Smooth muscle cell (in vitro differentiated cells): ENCODE data around the gene FNDC3B. TPM values are rescaled to one million over a fixed set of nuclear protein-coding genes. Genes with fewer than 3 reads are reported as not detected.
A peak's percentile ranks its signal among the peaks of the same experiment; 100 is the strongest.

Source experiments
- DNase-seq: peaks from one replicate; lab custom pipeline; 2025; ENCODE audit not compliant: unreplicated experiment; lab: John Stamatoyannopoulos, UW
- H2AFZ ChIP-seq: fragments of 200-600 bp; sonication (generic); 2 replicates; pipeline ENCODE4 v1.6.0; 2016; ENCODE audit warnings: antibody characterized with exemption, low read depth, mild to moderate bottlenecking
- H3F3A ChIP-seq: fragments of 200-600 bp; sonication (generic); 2 replicates; pipeline ENCODE4 v1.6.0; 2017; ENCODE audit warnings: antibody characterized with exemption, low read depth
- H3K27ac ChIP-seq: fragments of 200-600 bp; sonication (generic); 2 replicates; pipeline ENCODE4 v1.5.1; 2016; ENCODE audit warnings: low read depth, mild to moderate bottlenecking
- H3K27me3 ChIP-seq: fragments of 200-600 bp; sonication (generic); 2 replicates; pipeline ENCODE4 v1.6.1; 2016; ENCODE audit warnings: low read depth, mild to moderate bottlenecking
- H3K36me3 ChIP-seq: fragments of 200-600 bp; sonication (generic); 2 replicates; pipeline ENCODE4 v1.5.1; 2016; ENCODE audit warnings: low read depth
- H3K4me1 ChIP-seq: fragments of 200-600 bp; sonication (generic); 2 replicates; pipeline ENCODE4 v1.5.1; 2016; ENCODE audit warnings: low read depth
- H3K4me2 ChIP-seq: fragments of 200-600 bp; sonication (generic); 2 replicates; pipeline ENCODE4 v1.6.0; 2016; ENCODE audit warnings: mild to moderate bottlenecking
- H3K4me3 ChIP-seq: fragments of 200-600 bp; sonication (generic); 2 replicates; pipeline ENCODE4 v1.5.1; 2016; ENCODE audit warnings: mild to moderate bottlenecking
- H3K79me2 ChIP-seq: fragments of 200-600 bp; sonication (generic); 2 replicates; pipeline ENCODE4 v1.6.0; 2016; ENCODE audit warnings: low read depth, mild to moderate bottlenecking
- H3K9ac ChIP-seq: fragments of 200-600 bp; sonication (generic); 2 replicates; pipeline ENCODE4 v1.6.0; 2016; ENCODE audit warnings: low read depth
- H3K9me3 ChIP-seq: fragments of 200-600 bp; sonication (generic); replicated peaks from 2 replicates; pipeline ENCODE4 v1.5.1; 2016; ENCODE audit warnings: low read depth
- H4K20me1 ChIP-seq: fragments of 200-600 bp; sonication (generic); 2 replicates; pipeline ENCODE4 v1.6.0; 2016; ENCODE audit warnings: low read depth
- CTCF ChIP-seq: fragments of 200-600 bp; sonication (generic); IDR thresholded peaks from 2 replicates; pipeline ENCODE4 v1.5.1; 2017; ENCODE audit warnings: borderline replicate concordance, mild to moderate bottlenecking, antibody characterized with exemption; ENCODE audit not compliant: insufficient read depth, poor library complexity, severe bottlenecking
- WGBS: methylation state at CpG from one replicate; pipeline ENCODE4 v1.1.7; 2016; ENCODE audit warnings: low lambda C conversion rate; 5-methylcytosine and 5-hydroxymethylcytosine counted together
- polyA plus RNA-seq: library from polyadenylated mRNA; unstranded; fragments of >200 nt; fragmentation: Nextera tagmentation; extraction: Ambion mirVana; gene quantifications from 2 replicates; pipeline ENCODE4 v1.2.1, GENCODE V29; 2016
- total RNA-seq: library from RNA; depleted of rRNA; stranded (reverse); fragments of >200 nt; gene quantifications from 2 replicates; pipeline ENCODE4 v1.2.3, GENCODE V29; 2014

Gene FNDC3B
- total and polyA plus RNA-seq, 2 experiments from 2014 or later, result 149 to 294 TPM

GRCh38 chr3:172294223-172294806 lies 254.9 kb downstream of the FNDC3B start:
- DNase-seq, result no peak

GRCh38 chr3:172296248-172296974 lies 257.0 kb downstream of the FNDC3B start:
- H3K9ac ChIP-seq, result no peak overlapping the region
- H4K20me1 ChIP-seq, result peaks cover 93% of the 10 kb centered on the region
- no peaks in the 10 kb centered on the region for H3K27me3 ChIP-seq
- H3K4me1 ChIP-seq, result no peaks in the 10 kb centered on the region
- peak overlapping the region; percentile 48 for H3K27ac ChIP-seq
- H3K9me3 ChIP-seq, result no peaks in the 10 kb centered on the region
- no peak for DNase-seq
- H3K36me3 ChIP-seq, result peaks cover 18% of the 10 kb centered on the region
- no peak overlapping the region for H3K4me2 ChIP-seq
- H3K4me3 ChIP-seq, result no peak overlapping the region
- no peak overlapping the region for H2AFZ ChIP-seq
- no peak for TF ChIP-seq CTCF
- WGBS, result 90% methylated on average over 9 of the region's 9 CpGs
- peaks cover 93% of the 10 kb centered on the region for H3K79me2 ChIP-seq
- peaks cover 24% of the 10 kb centered on the region for H3F3A ChIP-seq

More at GRCh38 chr3:172294223-172294806, 254.9 kb downstream of the FNDC3B start:
- peaks cover 17% of the 10 kb centered on the region for H3F3A ChIP-seq
- no peaks in the 10 kb centered on the region for H3K27me3 ChIP-seq
- 96% methylated on average over 6 of the region's 6 CpGs for WGBS
- peak overlapping the region; percentile 39 for H3K27ac ChIP-seq
- H3K9ac ChIP-seq, result no peak overlapping the region
- no peak overlapping the region for H3K4me3 ChIP-seq
- no peak overlapping the region for H3K4me2 ChIP-seq
- no peak overlapping the region for H2AFZ ChIP-seq
- TF ChIP-seq CTCF, result no peak
- H3K9me3 ChIP-seq, result no peaks in the 10 kb centered on the region
- no peaks in the 10 kb centered on the region for H3K4me1 ChIP-seq
- peaks cover 93% of the 10 kb centered on the region for H4K20me1 ChIP-seq
- H3K36me3 ChIP-seq, result peaks cover 10% of the 10 kb centered on the region
- peaks cover 93% of the 10 kb centered on the region for H3K79me2 ChIP-seq

- 94% methylated on average over 2 of the region's 2 CpGs for WGBS
These were observed 257.6 kb downstream of the FNDC3B start for GRCh38 chr3:172296975-172297332.

More at GRCh38 chr3:172296975-172297332, 257.6 kb downstream of the FNDC3B start:
- H3F3A ChIP-seq, result peaks cover 24% of the 10 kb centered on the region
- no peaks in the 10 kb centered on the region for H3K4me1 ChIP-seq
- H3K9me3 ChIP-seq, result no peaks in the 10 kb centered on the region
- peak overlapping the region; percentile 48 for H3K27ac ChIP-seq
- H3K79me2 ChIP-seq, result peaks cover 93% of the 10 kb centered on the region
- peaks cover 93% of the 10 kb centered on the region for H4K20me1 ChIP-seq
- peaks cover 19% of the 10 kb centered on the region for H3K36me3 ChIP-seq
- no peak for TF ChIP-seq CTCF
- H3K4me3 ChIP-seq, result no peak overlapping the region
- no peak overlapping the region for H3K9ac ChIP-seq
- DNase-seq, result no peak
- H2AFZ ChIP-seq, result no peak overlapping the region
- H3K27me3 ChIP-seq, result no peaks in the 10 kb centered on the region
- H3K4me2 ChIP-seq, result no peak overlapping the region
